ENCODE measurements around the gene RAB42. TPM values are rescaled to one million over a fixed set of nuclear protein-coding genes. Genes with fewer than 3 reads are reported as not detected.
"Not testable (repeated sequence)": the region's sequence is repeated elsewhere in the genome, so short reads cannot be mapped to it uniquely, and the experiment has no call there.

Gene RAB42
- total and polyA plus RNA-seq, 10 of the 15 experiments (the other 5 are each of a cell fraction or from before 2014, with no cell fraction given): 0.16 to 4.5 (median 0.49) TPM

DNA sequence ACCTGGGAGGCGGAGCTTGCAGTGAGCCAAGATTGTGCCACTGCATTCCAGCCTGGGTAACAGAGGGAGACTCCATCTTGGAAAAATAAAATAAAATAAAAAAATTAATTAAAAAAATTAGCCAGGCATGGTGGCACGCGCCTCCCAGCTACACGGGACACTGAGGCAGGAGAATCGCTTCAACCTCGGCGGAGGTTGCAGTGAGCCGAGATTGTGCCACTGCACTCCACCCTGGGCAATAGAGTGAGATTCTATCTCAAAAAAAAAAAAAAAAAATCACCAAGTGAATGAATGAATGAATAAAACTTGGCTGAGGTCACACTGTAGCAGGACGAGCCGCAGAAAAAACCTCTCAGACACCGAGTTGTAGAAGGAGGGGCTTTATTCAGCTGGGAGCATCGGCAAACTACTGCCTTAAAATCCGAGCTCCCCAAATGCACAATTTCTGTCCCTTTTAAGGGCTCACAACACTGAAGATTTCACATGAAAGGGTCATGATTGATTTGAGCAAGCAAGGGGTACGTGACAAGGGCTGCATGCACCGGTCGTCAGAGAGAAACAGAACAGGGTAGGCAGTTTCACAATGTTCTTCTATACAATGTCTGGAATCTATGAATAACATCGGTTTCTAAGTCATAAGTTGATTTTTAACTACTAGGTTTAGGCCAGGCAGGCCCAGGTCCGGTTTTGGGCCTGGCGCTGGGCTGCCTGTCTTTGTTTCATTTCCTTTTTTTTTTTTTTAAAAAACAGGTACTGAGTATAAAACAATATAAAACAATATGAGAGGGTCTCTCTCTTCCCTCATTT lies 5.3 kb upstream of the RAB42 start:
- H4K20me1 ChIP-seq (ENCODE audit: control insufficient read depth, insufficient read depth); intact Hi-C loops (cut with micrococcal nuclease; ENCODE audit: unreplicated experiment); H3K36me3 ChIP-seq (ENCODE audit: control insufficient read depth in 2 of 2, insufficient read depth in 2 of 2, low read length in 1 of 2); H3K4me3 ChIP-seq; H3K4me1 ChIP-seq (ENCODE audit: control insufficient read depth, insufficient read depth, low read length); DNase-seq (ENCODE audit: low read depth, low spot score); FAIRE-seq; H3K9me3 ChIP-seq (replicated peaks; ENCODE audit: control insufficient read depth, insufficient read depth, low read length); H3K27me3 ChIP-seq (replicated peaks in 1 of 2; ENCODE audit: control insufficient read depth in 2 of 2, insufficient read depth in 2 of 2, low read length in 1 of 2); BruUV-seq (replicated peaks); H3K79me2 ChIP-seq (ENCODE audit: control insufficient read depth, insufficient read depth, low read length); in situ Hi-C loops (cut with MboI): not testable (repeated sequence)
- peak overlapping the region; percentile 35; the same call in 1 of the 2 replicates for H3K4me2 ChIP-seq (ENCODE audit: control insufficient read depth, insufficient read depth)
- ChIA-PET RAD21 (ENCODE audit: unreplicated experiment) (interaction anchor here (1.0 kb wide), 1 partner anchor 15 kb away, joined by 3 read pairs; no protein-coding TSS in a partner anchor), SMC1A (ENCODE audit: uncharacterized antibody, unreplicated experiment) (interaction anchor here (0.6 to 2.0 kb wide), 4 partner anchors 12 to 33 kb away, joined by 3 to 7 read pairs (median 4); no protein-coding TSS in a partner anchor), CTCF (interaction anchor here (0.6 to 0.8 kb wide), 2 partner anchors 12 to 57 kb away, joined by 3 read pairs; no protein-coding TSS in a partner anchor), POLR2A (interaction anchor here (0.6 to 1.2 kb wide), 5 partner anchors 29 to 651 kb away, joined by 3 to 8 read pairs (median 5); no protein-coding TSS in a partner anchor)
- peak overlapping the region; percentile 48; the same call in 1 of the 2 replicates for H3K27ac ChIP-seq (ENCODE audit: control insufficient read depth, insufficient read depth)
- peak overlapping the region; percentile 46; the same call in 1 of the 2 replicates for H3K9ac ChIP-seq (ENCODE audit: control insufficient read depth, insufficient read depth, low read length)
- H2AFZ ChIP-seq (ENCODE audit: control insufficient read depth, low read depth, low read length): peak overlapping the region; percentile 2; the same call in 1 of the 2 replicates
- 75% methylated on average over 19 of the region's 19 CpGs for WGBS (ENCODE audit: insufficient coverage, insufficient replicate concordance, low lambda C conversion rate, missing lambda C conversion rate)
- peak; percentile 38 for ATAC-seq
- TF ChIP-seq NBN (IDR thresholded peaks at IDR 0.05): peak; percentile 76; the same call in 1 of the 2 replicates
- TF ChIP-seq SPI1 (IDR thresholded peaks at IDR 0.05; ENCODE audit: borderline replicate concordance, insufficient read depth, low read depth, low read length): peak; percentile 45; the same call in 1 of the 2 replicates
- 0 out of 2 replicates have a peak, but pooled peaks have one; percentile 7 for TF ChIP-seq MYB (IDR thresholded peaks at IDR 0.05; ENCODE audit: borderline replicate concordance, low read depth, low read length)
- TF ChIP-seq MTA2 (IDR thresholded peaks at IDR 0.05; ENCODE audit: low read depth): peak; percentile 47; the same call in 1 of the 2 replicates
- TF ChIP-seq, protein P1, sequence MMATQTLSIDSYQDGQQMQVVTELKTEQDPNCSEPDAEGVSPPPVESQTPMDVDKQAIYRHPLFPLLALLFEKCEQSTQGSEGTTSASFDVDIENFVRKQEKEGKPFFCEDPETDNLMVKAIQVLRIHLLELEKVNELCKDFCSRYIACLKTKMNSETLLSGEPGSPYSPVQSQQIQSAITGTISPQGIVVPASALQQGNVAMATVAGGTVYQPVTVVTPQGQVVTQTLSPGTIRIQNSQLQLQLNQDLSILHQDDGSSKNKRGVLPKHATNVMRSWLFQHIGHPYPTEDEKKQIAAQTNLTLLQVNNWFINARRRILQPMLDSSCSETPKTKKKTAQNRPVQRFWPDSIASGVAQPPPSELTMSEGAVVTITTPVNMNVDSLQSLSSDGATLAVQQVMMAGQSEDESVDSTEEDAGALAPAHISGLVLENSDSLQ (IDR thresholded peaks at IDR 0.05): peak; percentile 65
- TF ChIP-seq, protein P2, sequence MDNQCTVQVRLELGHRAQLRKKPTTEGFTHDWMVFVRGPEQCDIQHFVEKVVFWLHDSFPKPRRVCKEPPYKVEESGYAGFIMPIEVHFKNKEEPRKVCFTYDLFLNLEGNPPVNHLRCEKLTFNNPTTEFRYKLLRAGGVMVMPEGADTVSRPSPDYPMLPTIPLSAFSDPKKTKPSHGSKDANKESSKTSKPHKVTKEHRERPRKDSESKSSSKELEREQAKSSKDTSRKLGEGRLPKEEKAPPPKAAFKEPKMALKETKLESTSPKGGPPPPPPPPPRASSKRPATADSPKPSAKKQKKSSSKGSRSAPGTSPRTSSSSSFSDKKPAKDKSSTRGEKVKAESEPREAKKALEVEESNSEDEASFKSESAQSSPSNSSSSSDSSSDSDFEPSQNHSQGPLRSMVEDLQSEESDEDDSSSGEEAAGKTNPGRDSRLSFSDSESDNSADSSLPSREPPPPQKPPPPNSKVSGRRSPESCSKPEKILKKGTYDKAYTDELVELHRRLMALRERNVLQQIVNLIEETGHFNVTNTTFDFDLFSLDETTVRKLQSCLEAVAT (IDR thresholded peaks at IDR 0.05): peak; percentile 94
- TF ChIP-seq, protein P3, sequence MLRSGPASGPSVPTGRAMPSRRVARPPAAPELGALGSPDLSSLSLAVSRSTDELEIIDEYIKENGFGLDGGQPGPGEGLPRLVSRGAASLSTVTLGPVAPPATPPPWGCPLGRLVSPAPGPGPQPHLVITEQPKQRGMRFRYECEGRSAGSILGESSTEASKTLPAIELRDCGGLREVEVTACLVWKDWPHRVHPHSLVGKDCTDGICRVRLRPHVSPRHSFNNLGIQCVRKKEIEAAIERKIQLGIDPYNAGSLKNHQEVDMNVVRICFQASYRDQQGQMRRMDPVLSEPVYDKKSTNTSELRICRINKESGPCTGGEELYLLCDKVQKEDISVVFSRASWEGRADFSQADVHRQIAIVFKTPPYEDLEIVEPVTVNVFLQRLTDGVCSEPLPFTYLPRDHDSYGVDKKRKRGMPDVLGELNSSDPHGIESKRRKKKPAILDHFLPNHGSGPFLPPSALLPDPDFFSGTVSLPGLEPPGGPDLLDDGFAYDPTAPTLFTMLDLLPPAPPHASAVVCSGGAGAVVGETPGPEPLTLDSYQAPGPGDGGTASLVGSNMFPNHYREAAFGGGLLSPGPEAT (IDR thresholded peaks at IDR 0.05; ENCODE audit: low read depth): 0 out of 2 replicates have a peak, but pooled peaks have one; percentile 15
- peak in 1 of 2 experiments; percentile 24; a peak in 1 of 4 replicates for TF ChIP-seq BHLHE40 (IDR thresholded peaks at IDR 0.05; ENCODE audit: borderline replicate concordance in 1 of 2, low read depth in 2 of 2, low read length in 1 of 2)
- peak; percentile 75 for TF ChIP-seq ATF7 (IDR thresholded peaks at IDR 0.05; ENCODE audit: low read depth)
- TF ChIP-seq, protein P4, sequence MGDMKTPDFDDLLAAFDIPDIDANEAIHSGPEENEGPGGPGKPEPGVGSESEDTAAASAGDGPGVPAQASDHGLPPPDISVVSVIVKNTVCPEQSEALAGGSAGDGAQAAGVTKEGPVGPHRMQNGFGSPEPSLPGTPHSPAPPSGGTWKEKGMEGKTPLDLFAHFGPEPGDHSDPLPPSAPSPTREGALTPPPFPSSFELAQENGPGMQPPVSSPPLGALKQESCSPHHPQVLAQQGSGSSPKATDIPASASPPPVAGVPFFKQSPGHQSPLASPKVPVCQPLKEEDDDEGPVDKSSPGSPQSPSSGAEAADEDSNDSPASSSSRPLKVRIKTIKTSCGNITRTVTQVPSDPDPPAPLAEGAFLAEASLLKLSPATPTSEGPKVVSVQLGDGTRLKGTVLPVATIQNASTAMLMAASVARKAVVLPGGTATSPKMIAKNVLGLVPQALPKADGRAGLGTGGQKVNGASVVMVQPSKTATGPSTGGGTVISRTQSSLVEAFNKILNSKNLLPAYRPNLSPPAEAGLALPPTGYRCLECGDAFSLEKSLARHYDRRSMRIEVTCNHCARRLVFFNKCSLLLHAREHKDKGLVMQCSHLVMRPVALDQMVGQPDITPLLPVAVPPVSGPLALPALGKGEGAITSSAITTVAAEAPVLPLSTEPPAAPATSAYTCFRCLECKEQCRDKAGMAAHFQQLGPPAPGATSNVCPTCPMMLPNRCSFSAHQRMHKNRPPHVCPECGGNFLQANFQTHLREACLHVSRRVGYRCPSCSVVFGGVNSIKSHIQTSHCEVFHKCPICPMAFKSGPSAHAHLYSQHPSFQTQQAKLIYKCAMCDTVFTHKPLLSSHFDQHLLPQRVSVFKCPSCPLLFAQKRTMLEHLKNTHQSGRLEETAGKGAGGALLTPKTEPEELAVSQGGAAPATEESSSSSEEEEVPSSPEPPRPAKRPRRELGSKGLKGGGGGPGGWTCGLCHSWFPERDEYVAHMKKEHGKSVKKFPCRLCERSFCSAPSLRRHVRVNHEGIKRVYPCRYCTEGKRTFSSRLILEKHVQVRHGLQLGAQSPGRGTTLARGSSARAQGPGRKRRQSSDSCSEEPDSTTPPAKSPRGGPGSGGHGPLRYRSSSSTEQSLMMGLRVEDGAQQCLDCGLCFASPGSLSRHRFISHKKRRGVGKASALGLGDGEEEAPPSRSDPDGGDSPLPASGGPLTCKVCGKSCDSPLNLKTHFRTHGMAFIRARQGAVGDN (IDR thresholded peaks at IDR 0.05): peak; percentile 90
- TF ChIP-seq ZNF24 (IDR thresholded peaks at IDR 0.05): peak; percentile 96
- TF ChIP-seq ZNF384 (IDR thresholded peaks at IDR 0.05; ENCODE audit: borderline replicate concordance, low read depth, low read length): peak; percentile 53; the same call in 1 of the 2 replicates

Data from GM12878 (cell line).